ENCODE measurements around the gene KLK13.

Gene KLK13

DNA sequence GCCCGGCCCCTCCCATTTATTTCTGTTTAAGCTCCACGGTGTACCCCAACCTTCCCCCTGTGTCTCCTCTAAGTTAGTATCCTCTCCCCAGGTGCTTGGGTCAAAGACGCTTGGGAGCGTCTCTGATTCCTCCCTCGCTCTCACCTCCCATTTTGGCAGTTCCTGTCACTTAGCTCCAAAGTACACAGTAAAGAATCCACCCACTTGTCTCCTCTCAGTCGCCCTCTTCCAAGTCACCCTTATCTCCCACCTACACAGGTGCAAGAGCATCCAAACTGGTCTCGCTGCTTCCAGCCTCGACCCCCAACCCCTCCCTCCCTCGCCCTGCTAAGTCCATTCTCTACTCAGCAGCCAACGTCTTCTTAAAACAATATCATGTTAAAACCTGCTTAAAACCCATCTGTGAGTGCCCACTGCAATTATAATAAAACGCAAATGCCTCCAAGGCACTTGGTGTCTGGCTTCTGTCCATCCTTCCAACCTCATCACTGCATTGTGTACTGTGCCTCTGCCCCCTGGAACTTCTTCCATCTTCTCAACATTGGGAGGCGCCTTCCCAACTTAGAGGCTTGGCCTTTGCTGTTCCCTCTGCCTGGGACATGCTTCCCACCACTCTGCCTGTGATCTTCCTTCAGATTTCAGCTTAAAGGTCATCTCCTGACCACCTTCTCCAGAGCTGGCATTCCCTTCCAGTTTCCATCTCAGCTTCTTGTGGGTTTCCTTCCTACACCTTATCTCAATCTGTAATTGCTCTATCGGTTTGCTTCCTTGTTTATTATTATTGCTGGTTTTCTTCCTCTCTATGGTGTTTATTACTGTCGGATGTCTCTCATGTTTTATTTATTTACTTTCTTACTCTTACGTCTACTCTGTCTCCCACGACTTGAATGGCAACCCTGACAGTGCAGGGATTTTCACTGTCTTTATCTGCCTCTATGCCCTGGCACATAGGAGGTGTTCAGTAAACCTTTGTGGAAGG lies 27.3 kb upstream of the KLK13 start:
- no peak for DNase-seq

DNA sequence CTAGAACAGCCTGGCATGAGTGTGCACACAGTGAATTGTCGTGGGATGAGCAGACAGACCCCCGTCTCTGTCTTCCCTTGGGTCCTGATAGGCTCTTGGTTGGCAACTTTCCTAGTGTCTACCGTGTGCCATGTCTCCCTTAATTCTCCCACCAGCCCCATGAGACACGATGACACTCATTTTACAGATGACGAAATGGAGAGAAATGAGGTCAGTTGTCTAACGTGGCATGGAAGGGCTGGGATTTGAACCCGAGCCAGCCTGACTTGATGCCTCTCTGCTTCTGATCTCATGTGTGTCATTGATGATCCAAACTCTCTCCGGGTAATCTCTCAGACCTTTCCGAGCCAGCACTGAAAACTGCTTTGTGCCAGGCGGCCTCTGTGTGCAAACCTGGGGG lies 26.2 kb upstream of the KLK13 start:
- DNase-seq = no peak

DNA sequence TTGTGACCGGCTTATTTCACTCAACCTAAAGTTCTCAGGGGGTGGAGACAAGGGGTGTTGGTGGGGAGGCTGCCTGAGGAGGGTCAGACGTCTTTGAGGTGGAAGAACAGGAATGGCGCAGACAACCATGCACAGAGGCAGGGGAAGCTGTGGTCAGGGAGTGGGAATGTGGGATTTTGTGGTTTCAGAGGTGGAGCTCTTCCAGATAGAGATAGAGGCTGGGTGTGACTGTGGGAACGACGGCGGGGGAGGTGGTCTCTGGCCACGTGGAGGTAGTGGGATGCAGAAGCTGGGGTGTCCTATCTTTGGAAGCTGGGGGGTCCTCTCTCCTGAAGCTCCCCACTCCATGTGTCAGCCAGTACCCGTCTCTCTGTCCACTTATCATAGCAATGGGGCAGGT lies 25.6 kb upstream of the KLK13 start:
- DNase-seq = no peak

DNA sequence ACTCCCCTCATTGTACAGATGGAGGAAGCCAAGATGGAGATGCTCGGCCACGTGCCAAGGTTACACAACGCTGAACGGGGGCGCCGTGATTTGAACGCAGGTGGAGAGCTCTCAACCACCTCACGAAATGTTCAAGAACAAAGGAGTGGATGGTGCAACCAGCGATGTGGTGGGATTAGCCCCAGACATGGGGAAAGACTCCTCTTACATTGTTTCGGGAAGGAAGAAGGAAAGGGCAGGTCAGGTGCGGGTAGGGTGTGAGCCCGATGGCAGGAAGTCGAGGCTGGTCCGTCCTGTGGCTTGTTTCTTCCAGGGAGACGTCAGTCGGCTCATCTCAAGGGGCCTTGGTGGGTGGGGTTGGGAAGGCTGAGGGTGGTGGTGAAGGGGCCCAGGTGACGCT lies 24.9 kb upstream of the KLK13 start:
- DNase-seq = no peak

DNA sequence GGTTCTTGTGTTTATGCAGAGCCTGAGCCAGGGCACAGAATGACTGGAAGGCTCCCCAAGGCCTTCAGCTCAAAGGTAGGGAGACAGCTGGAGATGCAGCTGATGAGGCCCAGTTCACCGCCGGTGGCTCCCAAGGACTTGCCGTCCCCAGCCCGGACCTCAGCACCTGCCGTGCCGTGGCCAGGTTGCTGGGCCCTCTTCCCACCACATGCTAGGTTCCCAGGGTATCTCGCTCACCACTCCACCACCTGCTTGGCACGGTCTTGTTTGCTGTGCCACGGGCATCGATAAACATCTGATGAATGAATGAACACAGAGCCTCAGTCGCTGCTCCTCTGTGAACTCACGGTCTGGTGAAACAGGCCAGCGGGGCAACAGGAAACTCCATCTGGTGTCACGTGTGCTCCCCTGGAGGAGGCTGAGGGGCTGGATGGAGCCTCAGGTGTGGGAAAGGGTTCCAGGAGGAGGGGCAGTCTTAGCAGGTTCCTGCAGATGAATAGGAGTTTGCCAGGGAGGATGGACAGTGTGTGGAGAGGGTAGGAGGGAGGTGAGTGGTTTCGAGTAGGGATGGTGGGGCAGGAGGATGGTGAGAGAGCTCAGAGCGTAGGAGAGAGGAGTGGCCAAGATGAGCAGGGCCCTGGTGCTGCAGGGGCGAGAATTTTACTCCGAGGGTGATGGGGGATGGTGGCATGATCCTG lies 21.4 kb upstream of the KLK13 start:
- no peak for DNase-seq

DNA sequence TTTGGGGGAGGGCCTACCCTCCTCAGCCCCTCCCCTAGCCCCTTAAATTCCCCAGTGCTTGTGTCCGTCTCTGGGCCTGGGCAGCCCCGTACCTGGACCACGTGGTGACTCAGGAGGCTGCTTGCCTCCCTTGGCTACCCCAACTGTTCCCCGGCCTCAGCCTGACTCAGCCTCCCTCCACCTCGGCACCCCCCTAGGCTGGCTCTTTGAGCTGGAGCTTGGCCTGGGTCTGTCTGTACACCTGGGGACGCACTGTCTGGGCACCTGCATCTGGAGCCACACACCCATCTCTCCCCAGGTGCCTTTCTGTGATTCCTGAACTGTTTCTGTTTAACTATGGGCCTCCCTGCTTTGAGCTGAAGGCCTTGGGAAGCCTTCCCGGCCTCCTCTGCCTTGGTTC lies 19.6 kb upstream of the KLK13 start:
- DNase-seq = no peak

DNA sequence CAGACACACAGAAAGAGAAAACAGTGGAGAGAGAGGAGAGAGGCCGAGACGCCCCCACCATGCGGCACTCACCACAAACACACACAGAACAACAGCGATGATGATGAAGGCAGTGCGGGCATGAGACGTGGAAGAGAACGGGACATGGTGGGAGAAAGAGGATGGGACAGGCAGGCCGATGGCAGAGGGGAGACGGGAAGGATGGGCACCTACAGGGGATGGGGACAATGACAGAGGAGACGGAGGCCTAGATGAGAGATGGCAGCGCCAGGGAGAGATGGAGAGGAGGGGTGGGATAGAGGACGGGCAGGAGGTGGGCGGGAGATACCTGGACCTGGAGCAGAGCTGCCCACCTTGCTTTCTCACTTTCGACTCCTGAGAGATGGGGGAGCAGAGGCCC lies 18.9 kb upstream of the KLK13 start:
- DNase-seq = no peak

DNA sequence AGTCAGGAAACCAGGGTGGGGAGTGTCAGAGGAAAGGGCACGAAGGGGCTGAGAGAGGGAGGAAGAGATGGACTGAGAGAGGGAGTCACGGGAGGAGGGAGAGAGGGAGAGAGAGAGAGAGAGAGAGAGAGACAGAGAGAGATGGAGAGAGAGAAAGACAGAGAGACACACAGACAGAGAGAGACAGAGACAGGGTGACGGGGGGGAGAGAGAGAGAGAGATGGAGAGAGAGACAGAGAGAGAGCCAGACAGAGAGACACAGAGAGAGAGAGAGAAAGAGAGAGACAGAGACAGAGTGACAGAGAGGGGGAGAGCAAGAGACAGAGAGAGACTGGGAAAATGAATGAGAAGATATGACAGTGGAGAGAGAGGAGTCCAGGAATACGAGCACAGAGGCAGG lies 18.3 kb upstream of the KLK13 start:
- DNase-seq = no peak

DNA sequence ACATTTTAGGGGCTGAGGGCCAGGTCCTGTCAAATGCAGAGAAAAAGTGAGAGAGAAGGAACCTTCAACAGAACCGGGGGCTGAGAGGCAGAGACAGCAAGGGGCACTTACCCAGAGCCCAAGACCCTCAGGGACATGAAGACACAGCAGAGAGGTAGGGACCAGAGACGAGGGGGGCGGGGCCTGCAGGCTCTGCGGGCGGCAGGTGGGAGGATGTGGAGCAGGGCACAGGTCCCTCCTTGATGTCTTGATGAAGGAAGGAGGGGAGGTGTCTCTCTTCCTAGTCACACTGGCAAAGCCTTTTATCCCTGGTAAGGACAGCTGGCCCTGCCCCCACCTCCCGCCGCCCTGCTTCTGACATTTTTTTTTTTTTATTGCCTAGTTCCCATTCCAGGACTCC lies 17.7 kb upstream of the KLK13 start, which contains the start of gene KLK14:
TSS of gene KLK14 (minus strand) at position 277 of the 400 bp plus-strand sequence. CDS start at position 4, 273 bp downstream.
- DNase-seq = no peak

DNA sequence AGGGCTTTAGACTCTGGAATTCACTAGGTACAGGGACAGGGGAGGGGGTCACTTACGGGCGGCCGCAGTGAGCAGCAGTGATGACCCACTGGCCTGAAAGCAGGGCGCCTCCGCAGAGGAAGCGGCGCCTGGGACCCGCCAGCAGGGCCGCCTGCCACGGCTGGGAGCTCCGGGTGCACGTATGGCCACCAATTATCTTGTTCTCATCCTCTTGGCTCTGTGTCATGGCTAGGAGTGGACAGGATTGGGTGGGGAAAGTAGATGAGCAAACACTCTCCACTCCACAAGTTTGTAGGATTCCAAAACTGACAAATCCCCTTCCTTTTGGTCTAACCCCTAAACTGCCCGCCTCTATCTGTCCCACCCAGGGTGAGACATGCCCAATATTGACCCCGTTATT lies 16.6 kb upstream of the KLK13 start:
- DNase-seq = no peak

DNA sequence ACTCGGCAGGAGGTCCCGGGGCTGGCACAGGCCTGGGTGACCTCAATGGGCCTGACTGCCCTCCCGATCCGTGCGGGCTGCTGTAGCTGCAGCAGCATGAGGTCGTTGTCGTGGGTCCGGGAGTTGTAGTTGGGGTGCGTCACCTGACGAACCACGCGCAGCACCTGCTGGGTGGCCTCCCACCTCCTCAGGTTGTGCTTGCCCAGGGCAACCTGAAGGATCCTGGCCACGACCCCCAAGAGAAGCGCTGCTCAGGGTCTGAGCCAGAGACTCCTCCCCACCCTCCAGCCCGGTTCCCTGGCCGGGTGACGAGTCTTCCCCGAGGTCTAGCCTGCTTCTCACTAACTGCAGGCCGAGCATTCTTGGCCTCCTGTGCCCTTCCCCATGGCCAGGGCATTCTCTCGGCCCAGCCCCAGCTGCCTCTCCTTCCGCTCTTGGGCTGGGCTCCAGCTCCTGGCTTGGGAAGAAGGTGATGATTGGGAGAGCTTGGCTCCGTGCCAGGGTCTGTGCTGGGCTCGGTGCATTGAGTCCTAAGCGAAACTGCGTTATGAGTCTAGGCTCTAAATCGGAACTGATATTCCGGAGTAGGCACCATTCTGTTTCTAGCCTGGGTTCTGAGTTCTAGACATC lies 14.7 kb upstream of the KLK13 start:
- no peak for DNase-seq

DNA sequence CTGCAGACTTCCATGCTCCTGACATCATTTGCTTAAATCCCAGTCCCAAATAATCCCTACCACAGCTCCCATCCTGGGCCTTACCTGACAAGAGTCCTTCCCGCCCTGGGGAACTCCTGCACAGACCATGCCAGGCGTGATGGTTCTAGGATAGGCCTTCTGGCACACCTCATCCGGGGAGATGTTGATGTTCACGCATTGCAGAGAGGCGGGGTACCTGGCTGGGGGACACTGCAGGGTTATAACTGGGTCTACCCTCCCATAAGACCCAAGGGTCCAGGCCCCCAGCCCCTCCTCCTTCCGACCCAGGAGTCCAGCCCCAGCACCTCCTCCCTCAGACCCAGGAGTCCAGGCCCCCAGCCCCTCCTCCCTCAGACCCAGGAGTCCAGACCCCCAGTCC lies 13.8 kb upstream of the KLK13 start:
- no peak for DNase-seq

DNA sequence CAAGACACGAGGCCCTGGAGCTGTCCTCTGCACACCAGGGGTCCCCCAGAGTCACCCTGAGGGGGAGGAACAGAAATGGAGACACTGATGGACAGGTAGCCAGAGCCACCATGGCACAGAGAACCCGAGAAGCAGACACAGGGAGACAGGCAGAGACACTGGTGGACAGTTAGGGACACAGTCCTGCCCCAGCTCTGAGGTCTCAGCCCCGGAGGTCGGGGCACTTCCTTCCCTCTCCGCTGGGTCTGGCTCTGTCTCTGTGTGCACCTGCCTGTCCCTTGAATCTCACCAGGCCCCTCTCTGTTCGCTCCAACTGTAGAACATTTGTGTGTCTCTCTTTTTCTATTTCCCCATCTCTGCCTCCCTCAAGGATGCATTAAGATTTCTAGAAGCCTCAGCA lies 13.2 kb upstream of the KLK13 start:
- no peak for DNase-seq

DNA sequence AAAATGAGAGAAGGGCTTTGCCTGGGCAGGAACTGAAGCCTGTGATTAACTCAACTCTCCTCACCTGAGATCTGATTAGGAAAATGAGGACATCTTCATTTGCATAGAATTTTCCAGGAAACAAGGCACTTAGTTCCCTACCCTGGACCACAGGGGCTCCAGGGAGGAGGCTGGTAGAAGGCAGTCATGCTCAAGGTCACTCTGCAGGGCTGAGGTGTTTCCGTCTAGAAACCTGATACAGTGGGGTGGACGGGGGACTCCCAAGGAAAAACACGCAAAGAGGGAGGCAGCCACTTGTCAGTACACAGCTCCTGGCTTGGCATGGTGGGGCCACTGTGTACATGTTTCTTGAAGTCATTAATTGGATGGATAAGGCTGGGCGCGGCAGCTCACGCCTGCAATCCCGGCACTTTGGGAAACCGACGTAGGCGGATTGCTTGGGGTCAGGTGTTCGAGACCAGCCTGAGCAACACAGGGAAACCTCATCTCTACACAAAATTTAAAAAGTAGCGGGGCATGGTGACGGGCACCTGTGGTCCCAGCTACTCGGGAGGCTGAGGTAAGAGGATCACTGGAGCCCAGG lies 11.8 kb upstream of the KLK13 start:
- no peak for DNase-seq

DNA sequence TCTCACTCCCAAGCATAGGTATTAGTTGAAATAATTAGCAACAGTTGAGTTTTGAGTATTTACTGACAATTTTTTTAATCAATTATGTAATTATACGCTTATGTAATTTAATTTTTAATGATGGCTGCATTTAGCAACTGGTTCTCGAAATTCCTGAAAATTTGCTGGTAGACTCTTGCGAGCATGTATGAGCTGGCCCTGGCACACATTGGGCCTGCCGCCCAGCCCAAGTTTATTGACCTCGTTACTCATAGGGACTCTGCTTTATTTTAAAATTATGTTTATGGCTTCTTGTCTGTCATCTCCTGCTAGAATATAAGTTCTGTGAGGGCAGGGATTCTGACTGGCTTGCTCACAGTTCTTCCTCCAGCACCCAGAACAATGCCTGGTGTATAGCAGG lies 11.1 kb upstream of the KLK13 start:
- DNase-seq = no peak

DNA sequence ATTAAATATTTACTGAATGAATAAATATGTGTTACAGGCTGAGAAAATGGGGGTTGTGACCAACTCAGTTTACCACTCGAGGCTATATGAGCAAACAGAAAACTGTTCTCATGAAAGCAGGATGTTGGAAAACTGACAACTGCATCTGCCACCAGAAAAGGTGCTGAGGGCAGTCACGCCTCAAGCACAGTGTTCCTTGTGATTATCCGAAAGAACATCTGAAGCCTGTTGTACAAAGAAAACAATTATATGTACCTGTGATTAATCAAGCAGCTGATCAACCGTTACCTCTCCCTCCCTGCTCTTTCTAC lies 6.2 kb upstream of the KLK13 start:
- DNase-seq = no peak

DNA sequence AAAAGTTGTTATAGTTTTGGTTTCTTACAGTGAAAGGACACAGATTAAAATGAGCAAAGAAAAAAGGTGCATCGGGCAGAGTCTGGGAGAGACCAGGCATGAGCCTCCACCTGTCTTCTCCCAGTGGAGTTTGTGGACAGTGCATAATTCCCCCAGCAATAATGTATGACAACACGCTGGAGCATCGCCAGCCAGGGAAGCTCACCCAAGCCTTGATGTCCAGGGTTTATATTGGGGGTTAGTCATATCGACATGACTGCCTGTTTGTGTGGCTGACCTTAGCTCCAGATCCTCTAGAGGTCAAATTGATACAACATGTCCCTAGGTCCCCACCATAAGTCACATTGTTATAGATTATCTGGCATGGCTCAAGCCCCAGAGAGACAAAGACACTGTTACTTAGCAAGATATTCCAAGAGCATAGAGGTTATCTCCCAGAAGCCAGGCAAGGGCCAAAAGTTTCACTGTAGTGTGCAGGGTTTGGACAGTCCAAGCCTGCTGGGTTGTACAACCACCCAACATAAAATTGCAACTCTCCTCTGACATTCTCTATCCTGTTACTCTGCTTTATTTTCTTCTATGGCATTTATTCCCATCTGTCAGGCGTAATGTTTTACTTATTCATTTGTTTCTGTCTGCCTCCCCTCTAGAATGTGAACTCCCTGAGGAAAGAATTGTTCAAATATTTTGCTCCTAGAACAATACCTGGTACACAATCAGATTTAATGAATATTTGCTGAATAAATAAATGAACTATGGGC lies 5.6 kb upstream of the KLK13 start:
- DNase-seq = no peak

DNA sequence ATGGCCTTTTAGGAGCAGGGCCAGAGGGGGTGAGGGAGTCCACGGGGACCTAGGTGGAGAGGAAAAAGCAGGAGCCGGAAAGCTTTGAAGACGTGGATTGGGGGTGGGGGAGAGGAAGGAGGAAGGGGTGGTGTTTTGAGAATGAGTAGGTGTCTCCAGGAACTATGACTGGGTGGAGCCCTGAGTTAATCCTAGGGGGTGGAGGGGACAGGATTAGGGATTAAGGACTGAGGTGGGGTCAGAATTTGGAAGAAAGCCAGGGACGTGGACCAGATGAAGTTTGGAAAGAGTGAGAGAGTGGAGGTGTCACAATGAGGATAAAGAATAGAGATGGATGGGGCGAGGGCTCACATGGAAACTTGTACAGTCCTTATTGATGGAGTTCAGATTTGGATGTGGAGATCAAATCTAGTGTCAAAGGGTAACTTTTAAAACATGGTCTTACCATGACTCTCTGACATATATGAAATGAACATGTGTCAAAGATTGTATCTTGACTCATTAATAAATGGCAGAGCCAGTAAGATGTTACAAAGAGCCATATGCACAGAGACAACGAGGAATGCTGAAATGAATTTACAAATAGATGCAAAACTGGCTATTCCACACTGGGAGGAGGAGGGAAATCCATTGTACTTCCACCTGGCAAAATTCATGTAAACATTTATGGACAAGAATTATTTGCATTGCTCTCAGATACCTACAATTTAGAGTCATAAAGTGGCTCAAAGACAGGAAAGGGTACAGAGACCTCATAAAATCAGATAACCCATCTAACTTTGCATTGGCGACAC lies 1.7 kb upstream of the KLK13 start:
- no peak for DNase-seq

DNA sequence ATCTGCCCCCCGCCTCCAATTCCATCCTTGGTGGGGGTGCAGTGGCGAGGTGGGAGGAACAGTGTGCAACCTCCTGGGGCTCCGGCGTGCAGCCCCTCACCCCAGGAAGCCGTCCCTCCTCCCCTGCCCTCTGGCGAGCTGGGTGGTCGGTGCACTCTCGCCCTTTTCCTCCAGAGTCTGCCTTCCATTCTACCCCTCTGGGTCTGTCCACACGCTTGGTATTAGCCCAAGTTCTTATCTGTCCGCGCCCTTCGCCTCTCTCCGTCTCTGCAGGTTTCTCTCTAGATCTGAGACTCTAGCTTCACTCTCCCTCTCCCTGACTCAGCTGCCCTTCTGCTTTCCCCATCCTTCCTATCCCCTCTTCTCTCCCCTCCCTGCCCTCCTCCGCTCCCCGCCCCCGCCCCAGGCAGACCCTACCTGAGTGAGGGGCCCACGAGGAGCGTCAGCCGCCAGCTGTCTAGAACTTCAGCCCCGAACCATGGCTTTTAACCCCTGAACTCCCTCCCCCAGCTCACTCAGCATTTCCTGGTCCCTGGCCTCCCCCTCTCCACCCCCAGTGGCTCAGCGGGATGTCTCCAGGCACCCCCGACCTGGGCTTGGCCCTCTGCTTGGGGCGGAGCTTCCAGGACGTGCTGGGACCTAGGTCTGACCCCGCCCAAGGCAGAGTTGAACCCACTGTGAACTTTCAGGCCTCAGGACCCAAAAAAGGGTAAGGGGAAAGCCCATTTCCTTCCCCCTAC lies 499 bp upstream of the KLK13 start:
- no peak for DNase-seq

DNA sequence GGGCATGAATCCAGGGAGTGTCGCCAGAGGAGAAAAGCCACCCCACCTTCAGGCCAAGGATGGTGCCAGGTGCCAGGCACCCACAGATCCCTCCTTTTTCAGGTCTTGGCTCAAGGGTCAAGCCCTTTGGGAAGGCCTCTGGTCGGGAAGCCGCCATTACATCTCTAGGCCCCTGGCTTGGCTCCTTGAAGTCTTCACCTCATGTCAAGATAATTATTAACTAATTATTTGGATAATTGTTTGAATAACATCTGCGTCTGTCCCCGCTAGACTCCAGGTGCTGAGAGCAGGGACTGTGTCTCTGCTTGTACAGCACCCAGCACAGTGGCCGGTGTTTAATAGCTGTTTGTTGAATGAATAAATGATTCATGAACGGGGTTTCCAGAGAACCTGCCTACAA lies 1.2 kb downstream of the KLK13 start:
- DNase-seq = no peak

DNA sequence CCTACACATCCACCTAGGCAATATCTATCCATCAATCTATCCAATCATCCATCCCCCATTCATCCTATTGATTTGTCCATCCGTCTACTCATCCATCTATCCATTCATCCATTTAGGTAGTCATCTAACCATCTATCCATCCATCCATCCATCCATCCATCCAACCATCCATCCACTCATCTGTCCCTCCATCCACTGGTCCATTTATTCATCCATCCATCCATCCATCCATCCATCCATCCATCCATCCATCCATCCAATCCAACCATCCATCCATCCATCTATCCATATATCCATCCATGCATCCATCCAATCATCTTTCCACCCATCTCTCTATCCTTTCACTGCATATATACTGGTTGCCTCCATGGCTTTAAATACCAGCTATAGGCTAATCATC lies 3.9 kb downstream of the KLK13 start:
- no peak for DNase-seq
